Measurements from ENCODE around the gene ZFP62.

The ZFP62 gene

DNA sequence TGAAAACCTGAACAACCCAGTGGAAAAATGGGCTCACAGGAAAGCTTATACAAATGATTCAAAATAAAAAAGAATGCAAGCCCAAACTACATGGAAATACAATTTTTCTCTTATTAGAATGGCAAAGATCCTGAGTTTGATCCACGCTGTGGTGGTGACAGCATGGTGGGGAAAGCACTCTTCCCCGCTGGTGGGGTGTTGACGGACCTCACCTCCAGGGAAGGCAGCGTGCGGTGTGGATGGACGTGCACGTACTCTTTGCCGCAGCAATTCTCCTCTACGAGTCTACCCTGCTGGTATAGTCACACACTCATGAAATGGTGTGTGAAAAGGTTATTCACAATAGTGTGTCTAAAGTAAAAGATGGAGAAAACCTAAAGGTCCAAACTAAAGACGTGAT lies 5.9 kb upstream of the ZFP62 start:
- DNase-seq, result no peak

DNA sequence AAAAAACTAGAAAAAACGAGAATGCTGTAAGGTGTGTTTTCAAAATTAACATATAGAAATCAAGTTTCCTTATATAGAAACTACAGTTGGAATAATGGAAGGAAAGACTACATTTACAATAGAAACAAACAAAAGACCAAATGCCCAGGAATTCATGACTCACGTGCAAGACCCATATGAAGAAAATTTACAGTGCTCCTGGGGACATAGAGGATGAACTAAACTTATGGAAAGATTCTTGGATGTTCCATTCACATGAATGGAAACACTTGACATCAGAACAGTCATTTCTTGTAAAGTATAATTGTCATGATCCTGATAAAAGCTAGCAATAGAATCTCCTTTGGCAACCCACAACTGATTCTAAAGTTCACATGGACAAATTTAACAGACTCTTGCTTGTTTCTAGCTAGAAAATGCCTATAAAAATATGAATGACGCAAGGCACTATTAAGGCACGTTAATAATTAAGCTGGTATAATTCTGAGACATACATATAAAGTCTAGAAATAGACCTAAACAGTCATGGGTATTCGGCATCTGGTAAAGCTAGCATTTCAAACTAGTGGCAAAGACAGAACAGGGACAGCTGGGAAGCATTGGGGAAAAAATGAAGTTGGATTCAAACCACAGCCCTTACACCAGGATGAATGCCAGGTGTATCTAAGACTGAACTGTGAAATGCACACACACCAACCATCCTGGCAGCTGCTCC lies 5.1 kb upstream of the ZFP62 start:
- peak; percentile 30 for DNase-seq

DNA sequence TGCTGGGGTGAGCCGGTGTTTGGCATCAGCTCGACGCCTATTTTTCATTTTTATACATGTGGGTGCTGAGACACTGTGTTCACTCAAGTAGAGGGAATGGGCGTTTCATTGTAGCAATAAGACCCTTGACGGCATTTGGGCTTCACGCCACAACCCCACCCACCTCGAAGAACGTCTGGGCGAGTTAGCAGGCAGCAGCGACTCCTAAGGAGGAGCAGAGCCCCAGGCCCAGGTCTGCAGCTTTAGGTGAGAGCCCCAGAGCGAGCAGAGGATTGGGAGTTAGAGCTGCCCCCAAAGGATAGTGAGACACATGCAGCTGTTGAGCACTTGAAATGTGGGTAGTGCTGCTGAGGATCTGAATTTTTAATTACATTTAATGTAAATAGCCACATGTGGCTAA lies 1.6 kb upstream of the ZFP62 start:
- DNase-seq, result no peak

DNA sequence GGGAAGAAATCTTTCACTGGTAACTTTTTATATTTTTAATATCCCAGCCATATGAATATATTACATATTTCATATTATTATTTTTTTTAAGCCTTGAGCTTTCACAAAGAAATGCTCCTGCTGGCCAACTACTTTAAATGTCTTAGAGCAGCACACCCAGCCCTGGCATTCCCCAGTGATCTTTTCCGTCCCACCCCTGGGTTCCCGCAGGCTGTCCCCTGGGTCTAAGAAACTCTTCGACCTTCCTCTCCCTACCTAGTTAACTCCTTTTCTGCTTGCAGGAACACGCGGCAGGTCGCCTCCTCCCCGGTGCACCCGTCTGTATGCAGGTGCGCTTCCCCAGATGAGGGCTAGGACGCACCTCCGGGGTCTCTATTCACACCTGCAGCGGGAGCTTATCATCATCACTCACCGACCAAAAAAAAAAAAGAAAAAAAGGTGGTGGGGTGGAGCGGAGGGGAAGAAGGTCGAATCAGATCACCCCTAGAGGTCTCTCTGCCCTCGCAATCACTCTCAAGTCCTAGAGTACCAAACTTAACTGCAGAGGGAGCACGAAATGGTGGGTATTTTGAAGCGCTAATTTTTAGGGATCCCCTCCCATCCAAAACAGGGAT lies 696 bp downstream of the ZFP62 start:
- peak; percentile 61 for DNase-seq

- DNase-seq, result no peak
Observed at GRCh38 chr5:180858586-180858985, 2.5 kb downstream of the ZFP62 start.

GRCh38 chr5:180853848-180854176 lies 7.3 kb downstream of the ZFP62 start:
- DNase-seq, result no peak

DNA sequence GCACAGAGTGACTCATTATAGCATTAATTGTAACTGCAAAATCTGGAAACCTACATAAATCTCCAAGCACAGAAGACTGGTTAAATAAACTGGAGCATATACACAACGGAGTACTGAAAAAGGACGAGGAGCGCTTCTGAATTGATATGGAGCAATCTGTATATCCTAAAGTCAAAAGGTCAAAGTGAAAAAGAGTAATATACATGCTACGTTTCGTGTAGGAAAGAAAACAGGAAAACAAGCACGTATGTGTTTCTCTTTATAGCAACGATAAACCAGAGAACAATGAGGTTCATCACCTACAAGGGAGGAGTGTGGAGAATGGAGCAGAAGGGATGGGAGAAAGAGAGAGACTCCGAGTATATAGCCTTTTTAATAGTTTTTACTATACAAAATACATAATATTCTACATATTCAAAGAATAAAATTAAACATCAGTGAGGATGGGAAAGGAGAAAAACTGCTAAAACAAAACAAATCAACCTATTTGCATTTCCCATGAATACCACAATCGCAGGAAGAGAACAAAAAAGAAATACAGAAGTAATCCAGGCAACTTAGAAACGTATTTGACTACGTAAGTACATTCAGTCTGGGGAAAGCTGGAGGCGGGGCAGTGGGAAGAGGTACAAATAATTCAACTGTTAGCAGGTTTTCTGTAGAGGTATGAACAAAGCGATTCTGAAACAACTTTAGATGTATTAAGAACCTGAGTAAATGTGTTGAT lies 7.8 kb downstream of the ZFP62 start:
- no peak for DNase-seq

DNA sequence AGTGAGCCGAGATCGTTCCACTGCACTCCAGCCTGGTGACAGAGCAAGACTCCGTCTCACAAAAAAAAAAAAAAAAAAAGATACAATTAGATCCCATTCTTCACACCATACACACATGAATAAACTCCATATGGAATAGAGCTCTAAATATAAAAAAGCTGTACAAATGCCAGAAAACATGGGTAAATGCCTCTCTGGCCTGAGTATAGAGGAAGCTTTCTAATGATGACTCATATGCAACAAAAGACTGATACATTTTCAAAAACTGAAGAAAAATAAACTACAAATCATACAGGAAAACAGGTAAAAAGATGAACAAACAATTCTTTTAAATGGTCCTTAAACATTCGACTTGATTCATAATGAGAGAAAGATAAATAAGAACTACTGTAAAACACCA lies 8.6 kb downstream of the ZFP62 start:
- DNase-seq, result peak; percentile 21

- no peak for DNase-seq
Observed at GRCh38 chr5:180850434-180851078, 10.5 kb downstream of the ZFP62 start.

DNA sequence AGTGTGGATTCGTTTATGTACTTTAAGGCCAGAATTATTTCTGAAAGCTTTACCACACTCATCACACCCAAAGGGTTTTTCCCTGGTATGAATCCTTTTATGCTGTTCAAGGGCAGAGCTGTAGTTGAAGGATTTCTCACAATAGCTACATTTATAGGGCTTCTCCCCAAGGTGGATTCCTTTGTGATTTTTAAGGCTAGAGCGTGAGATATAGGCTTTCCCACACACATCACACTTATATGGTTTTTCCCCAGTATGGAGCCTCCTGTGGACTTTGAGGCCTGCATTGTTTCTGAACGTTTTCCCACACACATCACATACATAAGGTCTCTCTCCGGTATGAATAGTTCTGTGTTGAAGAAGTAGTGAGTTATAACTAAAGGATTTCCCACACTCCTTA lies 11.2 kb downstream of the ZFP62 start:
- no peak for DNase-seq

- DNase-seq, result no peak
Observed at GRCh38 chr5:180848878-180849277, 12.2 kb downstream of the ZFP62 start.

GRCh38 chr5:180848265-180848664 lies 12.8 kb downstream of the ZFP62 start:
- DNase-seq, result no peak

- DNase-seq, result no peak
Observed at GRCh38 chr5:180847026-180847425, 14.1 kb downstream of the ZFP62 start.

GRCh38 chr5:180844858-180845257 lies 16.2 kb downstream of the ZFP62 start:
- no peak for DNase-seq

DNA sequence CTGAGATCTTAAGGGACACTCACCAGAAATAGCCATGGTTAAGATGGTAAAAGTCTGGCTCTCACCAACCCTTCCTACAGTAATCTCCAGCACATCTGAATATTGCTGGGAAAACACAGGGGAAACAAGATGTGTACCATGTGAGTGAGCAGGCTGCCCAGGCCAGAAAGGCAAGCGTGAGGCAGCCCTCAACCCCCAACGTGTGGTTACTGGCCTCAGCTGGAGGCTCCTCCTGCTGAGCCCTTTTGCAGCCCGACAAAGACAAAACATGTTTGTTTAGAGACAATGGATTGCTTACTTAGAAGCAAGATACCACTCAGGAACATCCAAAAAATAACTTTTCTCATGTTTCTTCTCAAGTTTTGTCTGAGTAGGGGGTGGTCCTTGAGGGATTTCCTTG lies 16.6 kb downstream of the ZFP62 start:
- no peak for DNase-seq

DNA sequence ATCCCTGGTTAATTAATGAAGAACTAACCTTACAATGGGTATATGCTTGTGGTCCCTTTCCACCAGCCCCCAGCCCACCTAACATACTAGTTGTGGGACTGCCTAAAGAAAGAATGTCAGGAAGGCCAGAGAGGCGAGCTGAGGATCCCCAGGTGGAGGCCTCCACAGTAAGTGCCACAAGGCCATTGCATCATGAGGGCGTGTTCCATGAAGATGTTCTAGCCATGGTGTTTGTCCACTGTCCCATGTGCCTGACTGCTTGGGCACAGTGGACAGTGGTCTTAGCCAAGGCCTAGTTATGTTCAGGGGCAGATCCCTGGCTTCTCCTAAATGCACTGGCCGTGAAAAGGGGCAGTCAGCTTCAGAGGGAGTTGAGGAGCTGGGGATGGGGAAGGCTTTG lies 21.1 kb downstream of the ZFP62 start:
- DNase-seq, result no peak

- no peak for DNase-seq
Observed at GRCh38 chr5:180839227-180839626, 21.8 kb downstream of the ZFP62 start.

- DNase-seq, result no peak
Observed at GRCh38 chr5:180837478-180837877, 23.6 kb downstream of the ZFP62 start.

DNA sequence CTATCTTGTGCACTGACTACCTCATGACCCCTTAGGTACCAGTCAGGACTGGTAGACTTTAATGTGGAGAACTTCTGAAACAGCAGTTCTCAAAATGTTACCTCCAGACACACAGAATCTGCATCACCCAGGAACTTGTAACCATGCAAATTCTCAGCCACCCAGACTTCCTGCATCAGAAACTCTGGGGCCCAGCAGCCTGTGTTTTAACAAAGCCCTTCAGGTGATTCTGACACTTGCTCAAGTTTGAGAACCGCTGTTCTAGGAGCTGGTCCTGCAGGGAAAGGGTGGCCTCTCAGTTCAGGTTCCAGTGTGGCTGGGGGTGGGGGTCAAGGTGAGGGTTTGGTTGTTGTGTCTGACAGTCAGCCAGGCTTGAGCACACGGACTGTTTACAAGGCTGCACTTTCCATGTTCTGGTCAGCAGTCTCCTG lies 28.4 kb downstream of the ZFP62 start:
- DNase-seq, result no peak

- peak; percentile 38 for DNase-seq
Observed at GRCh38 chr5:180831139-180832093, 29.7 kb downstream of the ZFP62 start.

DNA sequence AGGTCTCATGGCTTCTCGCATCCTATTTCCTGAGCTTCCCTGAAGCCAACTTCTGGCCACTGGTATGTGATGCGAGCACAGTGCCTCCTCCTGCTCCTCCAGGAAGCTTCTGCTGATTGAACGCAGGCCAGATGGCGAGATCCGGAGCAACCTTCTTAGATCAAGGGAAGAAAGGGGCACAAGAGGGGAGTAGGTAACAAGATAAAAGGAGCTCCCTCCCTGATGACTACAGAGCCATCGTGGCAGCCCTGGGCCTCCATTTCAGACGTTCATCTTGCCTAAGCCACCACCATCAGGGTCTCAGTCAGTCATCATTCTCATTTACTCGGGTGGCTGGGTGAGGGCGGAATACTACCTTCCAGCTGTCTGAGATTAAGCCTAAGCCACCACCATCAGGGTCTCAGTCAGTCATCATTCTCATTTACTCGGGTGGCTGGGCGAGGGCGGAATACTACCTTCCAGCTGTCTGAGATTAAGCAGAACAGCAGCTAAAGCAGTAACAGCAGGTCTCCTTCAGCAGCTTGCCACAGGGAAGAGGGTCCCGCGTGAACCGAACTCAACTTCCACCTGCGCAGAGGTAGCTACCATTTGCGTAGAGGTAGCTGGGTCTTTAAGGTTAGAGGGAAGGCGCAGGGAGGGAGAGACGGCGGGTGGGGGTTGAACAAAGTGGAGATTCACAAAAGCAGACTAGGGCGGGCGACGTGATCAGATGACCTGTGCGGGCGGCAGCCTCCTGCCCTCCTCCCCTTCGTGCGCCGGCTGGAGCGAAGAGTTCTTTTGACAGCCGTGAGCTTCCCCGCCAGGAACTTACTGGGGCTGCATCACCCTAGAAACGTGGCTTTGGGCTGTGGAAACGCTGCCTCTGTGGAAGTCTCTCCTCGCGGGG lies 30.6 kb downstream of the ZFP62 start:
- peak; percentile 31 for DNase-seq

GRCh38 chr5:180829726-180830125 lies 31.4 kb downstream of the ZFP62 start:
- no peak for DNase-seq
